GM19025 (cell line): ENCODE results near the gene AFMID.
"Not testable (repeated sequence)": the region's sequence is repeated elsewhere in the genome, so short reads cannot be mapped to it uniquely, and the experiment has no call there.

Experiments
- ATAC-seq: cut with Tn5 transposase; IDR thresholded peaks from one replicate; pipeline ENCODE4 v1.9.1; 2021; ENCODE audit warnings: mild to moderate bottlenecking, low read depth, moderate library complexity; ENCODE audit not compliant: unreplicated experiment

AFMID gene

GRCh38 chr17:78214706-78215061 lies 27.5 kb downstream of the AFMID start:
- ATAC-seq: no peak

- no peak for ATAC-seq
Observed at GRCh38 chr17:78219396-78220150, 32.4 kb downstream of the AFMID start.

- ATAC-seq: no peak
Observed at GRCh38 chr17:78223061-78223460, 35.9 kb downstream of the AFMID start.

GRCh38 chr17:78223765-78224164 lies 36.6 kb downstream of the AFMID start:
- no peak for ATAC-seq

GRCh38 chr17:78224231-78225087 lies 37.3 kb downstream of the AFMID start:
- ATAC-seq: no peak

- no peak for ATAC-seq
Observed at GRCh38 chr17:78225088-78225865, 38.1 kb downstream of the AFMID start.

GRCh38 chr17:78226055-78226758 lies 39.0 kb downstream of the AFMID start:
- no peak for ATAC-seq

- no peak for ATAC-seq
Observed at GRCh38 chr17:78226759-78227454, 39.7 kb downstream of the AFMID start.

- ATAC-seq: no peak
Observed at GRCh38 chr17:78227455-78227916, 40.3 kb downstream of the AFMID start.

GRCh38 chr17:78228176-78228575 lies 41.0 kb downstream of the AFMID start:
- no peak for ATAC-seq

GRCh38 chr17:78230252-78230962 lies 43.2 kb downstream of the AFMID start:
- no peak for ATAC-seq

GRCh38 chr17:78230996-78231935 lies 44.1 kb downstream of the AFMID start, which contains the start of gene TMEM235:
Gene TMEM235 (plus strand): TSS chr17:78231631. CDS start chr17:78232024, 393 bp downstream.
- ATAC-seq: no peak

- no peak for ATAC-seq
Observed at GRCh38 chr17:78231991-78232858, 45.1 kb downstream of the AFMID start.

GRCh38 chr17:78232859-78233173 lies 45.7 kb downstream of the AFMID start:
- ATAC-seq: no peak

- no peak for ATAC-seq
Observed at GRCh38 chr17:78233678-78234077, 46.5 kb downstream of the AFMID start.

GRCh38 chr17:78234261-78234865 lies 47.2 kb downstream of the AFMID start:
- no peak for ATAC-seq

GRCh38 chr17:78235022-78235421 lies 47.9 kb downstream of the AFMID start:
- not testable (repeated sequence) for ATAC-seq
